ENCODE data around the gene KMT2D. TPM values are rescaled to one million over a fixed set of nuclear protein-coding genes. Genes with fewer than 3 reads are reported as not detected.

The KMT2D gene
- total RNA-seq, 2 experiments from 2014 or later = 41.8 to 129 TPM

DNA sequence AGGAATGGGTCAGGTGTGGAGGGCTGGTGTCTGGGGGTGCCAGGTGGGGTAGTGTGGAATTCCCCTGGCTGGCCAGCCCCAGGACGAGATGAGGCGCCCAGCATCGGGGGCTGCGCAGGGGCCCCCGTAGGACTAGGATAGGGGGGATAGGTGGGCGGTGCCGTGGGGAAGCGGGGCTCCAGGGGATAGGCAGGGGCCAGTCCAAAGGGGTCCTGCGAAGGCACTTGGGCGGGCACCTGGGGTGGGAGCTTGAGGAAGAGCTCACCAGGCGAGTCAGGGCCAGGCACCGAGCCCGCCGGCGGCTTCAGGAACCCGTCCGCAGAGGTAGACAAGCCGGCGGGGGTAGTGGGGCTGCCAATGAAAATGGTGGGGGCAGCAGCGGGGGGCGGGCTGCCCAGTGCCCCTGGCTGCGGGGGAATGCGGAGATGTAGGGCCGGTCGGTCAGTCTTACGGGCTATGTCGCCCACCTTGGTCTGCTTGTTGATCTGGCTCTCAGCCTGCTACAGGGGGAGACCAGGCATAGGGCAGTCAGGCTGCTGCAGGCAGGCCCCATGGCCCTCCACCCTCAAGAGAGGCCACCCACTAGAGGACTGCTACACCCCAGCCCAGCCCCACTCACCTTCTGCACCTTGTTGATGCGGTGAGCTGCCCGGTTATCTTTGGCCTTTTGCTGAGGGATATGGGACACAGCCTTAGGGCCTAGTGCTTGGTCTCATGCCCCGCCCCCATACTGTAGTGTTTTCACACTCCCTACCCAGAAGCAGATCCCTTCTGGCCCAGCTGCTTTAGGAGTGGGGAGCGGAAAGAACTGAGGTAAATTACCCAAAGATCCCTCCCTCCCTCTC lies 19.3 kb downstream of the KMT2D start:
- H3K9me2 ChIP-seq (ENCODE audit: insufficient read depth, low read length) = no peaks in the 10 kb centered on the region
- BruUV-seq (replicated peaks) = no TSS peak
- H3K27ac ChIP-seq (ENCODE audit: low read depth, low read length, poor library complexity, severe bottlenecking) = no peak overlapping the region
- H3K4me2 ChIP-seq (ENCODE audit: low read length) = no peak overlapping the region
- POLR2A ChIA-PET = no interaction called here
- H2AFZ ChIP-seq (ENCODE audit: low read length) = no peak overlapping the region
- no peak for DNase-seq (ENCODE audit: low spot score)
- CTCF ChIA-PET (ENCODE audit: unreplicated experiment) = no interaction called here
- intact Hi-C loops (cut with micrococcal nuclease; ENCODE audit: unreplicated experiment) = no loop called here
- no peak overlapping the region for H3K4me3 ChIP-seq (ENCODE audit: low read depth, low read length, poor library complexity, severe bottlenecking)
- no peak for TF ChIP-seq EZH2phosphoT487 (IDR thresholded peaks at IDR 0.05; ENCODE audit: borderline replicate concordance, low read depth, low read length)
- TF ChIP-seq, protein P1, sequence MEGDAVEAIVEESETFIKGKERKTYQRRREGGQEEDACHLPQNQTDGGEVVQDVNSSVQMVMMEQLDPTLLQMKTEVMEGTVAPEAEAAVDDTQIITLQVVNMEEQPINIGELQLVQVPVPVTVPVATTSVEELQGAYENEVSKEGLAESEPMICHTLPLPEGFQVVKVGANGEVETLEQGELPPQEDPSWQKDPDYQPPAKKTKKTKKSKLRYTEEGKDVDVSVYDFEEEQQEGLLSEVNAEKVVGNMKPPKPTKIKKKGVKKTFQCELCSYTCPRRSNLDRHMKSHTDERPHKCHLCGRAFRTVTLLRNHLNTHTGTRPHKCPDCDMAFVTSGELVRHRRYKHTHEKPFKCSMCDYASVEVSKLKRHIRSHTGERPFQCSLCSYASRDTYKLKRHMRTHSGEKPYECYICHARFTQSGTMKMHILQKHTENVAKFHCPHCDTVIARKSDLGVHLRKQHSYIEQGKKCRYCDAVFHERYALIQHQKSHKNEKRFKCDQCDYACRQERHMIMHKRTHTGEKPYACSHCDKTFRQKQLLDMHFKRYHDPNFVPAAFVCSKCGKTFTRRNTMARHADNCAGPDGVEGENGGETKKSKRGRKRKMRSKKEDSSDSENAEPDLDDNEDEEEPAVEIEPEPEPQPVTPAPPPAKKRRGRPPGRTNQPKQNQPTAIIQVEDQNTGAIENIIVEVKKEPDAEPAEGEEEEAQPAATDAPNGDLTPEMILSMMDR (conservative IDR thresholded peaks at IDR 0.05; ENCODE audit: low read length) = no peak
- peaks cover 98% of the 10 kb centered on the region for H3K36me3 ChIP-seq (ENCODE audit: insufficient read depth, low read length)
- H4K20me1 ChIP-seq (ENCODE audit: insufficient read depth, low read length) = no peaks in the 10 kb centered on the region
- no peaks in the 10 kb centered on the region for H3K9me3 ChIP-seq (ENCODE audit: low read length)
- no peaks in the 10 kb centered on the region for H3K4me1 ChIP-seq (ENCODE audit: insufficient read depth, low read length, poor library complexity, severe bottlenecking)
- H3K79me2 ChIP-seq (ENCODE audit: insufficient read depth, low read depth, low read length) = no peaks in the 10 kb centered on the region

DNA sequence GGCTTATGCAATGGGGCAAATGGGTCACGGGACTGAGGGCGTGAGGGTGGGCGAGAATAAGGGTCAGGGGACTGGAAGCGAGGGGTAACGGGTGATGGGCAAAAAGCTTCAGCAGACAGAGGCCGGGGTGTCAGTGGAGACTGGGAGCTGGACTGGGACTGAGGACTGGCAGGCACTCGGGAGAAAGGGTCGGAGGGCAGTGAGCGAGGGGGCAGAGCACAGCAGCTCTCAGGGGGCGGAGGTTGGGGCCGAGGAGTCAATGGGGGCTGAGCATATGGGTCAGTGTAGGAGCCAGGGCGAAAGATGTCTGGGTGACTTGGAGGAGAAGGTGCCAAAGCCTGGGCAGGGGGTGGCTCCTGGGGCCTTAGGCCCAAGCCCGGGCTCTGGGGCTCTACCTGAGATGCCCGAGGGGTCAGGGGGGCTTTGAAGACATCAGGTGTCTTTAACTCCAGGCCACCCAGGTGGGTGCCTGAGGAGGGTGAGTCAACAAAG lies 20.2 kb downstream of the KMT2D start:
- intact Hi-C loops (cut with micrococcal nuclease; ENCODE audit: unreplicated experiment) = no loop called here
- BruUV-seq (replicated peaks) = no TSS peak
- Histone ChIP-seq H3K9me2 (ENCODE audit: insufficient read depth, low read length) (no peaks in the 10 kb centered on the region), H3K36me3 (ENCODE audit: insufficient read depth, low read length) (peaks cover 97% of the 10 kb centered on the region), H2AFZ (ENCODE audit: low read length) (no peak overlapping the region), H3K4me1 (ENCODE audit: insufficient read depth, low read length, poor library complexity, severe bottlenecking) (no peaks in the 10 kb centered on the region), H3K4me3 (ENCODE audit: low read depth, low read length, poor library complexity, severe bottlenecking) (no peak overlapping the region), H3K27ac (ENCODE audit: low read depth, low read length, poor library complexity, severe bottlenecking) (no peak overlapping the region), H3K79me2 (ENCODE audit: insufficient read depth, low read depth, low read length) (no peaks in the 10 kb centered on the region), H3K9me3 (ENCODE audit: low read length) (no peaks in the 10 kb centered on the region), H3K4me2 (ENCODE audit: low read length) (no peak overlapping the region), H4K20me1 (ENCODE audit: insufficient read depth, low read length) (no peaks in the 10 kb centered on the region)
- POLR2A ChIA-PET = no interaction called here
- TF ChIP-seq, protein P1 (conservative IDR thresholded peaks at IDR 0.05; ENCODE audit: low read length) = no peak
- no peak for TF ChIP-seq EZH2phosphoT487 (IDR thresholded peaks at IDR 0.05; ENCODE audit: borderline replicate concordance, low read depth, low read length)
- CTCF ChIA-PET (ENCODE audit: unreplicated experiment) = no interaction called here
- no peak for DNase-seq (ENCODE audit: low spot score)
